ENCODE data around the gene SEL1L.

DNA sequence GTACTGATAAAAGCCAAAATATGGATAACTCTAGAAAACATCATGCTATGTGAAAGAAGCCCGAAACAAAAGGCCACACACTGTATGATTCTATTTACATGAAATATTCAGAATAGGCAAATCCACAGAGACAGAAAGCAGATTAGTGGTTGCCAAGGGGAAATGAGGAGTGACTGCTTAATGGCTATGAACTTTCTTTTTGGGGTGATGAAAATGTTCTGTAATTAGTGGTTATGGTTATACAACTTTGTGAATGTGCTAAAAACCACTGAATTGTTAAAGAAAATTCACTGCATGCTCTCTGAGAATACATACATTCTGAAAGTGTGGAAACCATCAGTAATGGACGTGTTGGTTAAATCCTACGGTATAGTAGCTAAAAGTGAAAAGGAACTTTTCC, 93.6 kb downstream of the SEL1L start:
- TF ChIP-seq, protein P1, sequence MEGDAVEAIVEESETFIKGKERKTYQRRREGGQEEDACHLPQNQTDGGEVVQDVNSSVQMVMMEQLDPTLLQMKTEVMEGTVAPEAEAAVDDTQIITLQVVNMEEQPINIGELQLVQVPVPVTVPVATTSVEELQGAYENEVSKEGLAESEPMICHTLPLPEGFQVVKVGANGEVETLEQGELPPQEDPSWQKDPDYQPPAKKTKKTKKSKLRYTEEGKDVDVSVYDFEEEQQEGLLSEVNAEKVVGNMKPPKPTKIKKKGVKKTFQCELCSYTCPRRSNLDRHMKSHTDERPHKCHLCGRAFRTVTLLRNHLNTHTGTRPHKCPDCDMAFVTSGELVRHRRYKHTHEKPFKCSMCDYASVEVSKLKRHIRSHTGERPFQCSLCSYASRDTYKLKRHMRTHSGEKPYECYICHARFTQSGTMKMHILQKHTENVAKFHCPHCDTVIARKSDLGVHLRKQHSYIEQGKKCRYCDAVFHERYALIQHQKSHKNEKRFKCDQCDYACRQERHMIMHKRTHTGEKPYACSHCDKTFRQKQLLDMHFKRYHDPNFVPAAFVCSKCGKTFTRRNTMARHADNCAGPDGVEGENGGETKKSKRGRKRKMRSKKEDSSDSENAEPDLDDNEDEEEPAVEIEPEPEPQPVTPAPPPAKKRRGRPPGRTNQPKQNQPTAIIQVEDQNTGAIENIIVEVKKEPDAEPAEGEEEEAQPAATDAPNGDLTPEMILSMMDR (conservative IDR thresholded peaks at IDR 0.05; ENCODE audit: low read length): no peak
- TF ChIP-seq EZH2phosphoT487 (IDR thresholded peaks at IDR 0.05; ENCODE audit: borderline replicate concordance, low read depth, low read length): no peak
